ENCODE measurements around the gene NELFCD.

DNA sequence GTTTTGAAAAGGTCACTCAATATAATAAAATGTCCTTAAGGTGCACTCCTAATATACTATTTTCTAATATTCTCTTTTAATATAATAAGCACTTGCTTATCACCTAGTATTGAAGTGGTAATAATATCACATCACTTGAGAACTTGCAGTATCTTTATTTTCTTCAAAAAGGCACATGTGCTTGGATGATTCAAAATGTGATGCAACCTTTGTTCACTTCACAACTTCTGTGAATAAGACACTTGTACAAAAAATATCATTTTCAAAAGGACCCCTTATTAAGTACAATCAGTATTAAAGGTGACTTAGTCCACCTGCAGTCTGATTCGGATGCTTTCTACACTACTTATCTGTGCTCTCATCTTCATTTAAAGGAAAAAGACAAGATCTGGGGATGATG lies 58.2 kb downstream of the NELFCD start:
- TF ChIP-seq, protein P1, sequence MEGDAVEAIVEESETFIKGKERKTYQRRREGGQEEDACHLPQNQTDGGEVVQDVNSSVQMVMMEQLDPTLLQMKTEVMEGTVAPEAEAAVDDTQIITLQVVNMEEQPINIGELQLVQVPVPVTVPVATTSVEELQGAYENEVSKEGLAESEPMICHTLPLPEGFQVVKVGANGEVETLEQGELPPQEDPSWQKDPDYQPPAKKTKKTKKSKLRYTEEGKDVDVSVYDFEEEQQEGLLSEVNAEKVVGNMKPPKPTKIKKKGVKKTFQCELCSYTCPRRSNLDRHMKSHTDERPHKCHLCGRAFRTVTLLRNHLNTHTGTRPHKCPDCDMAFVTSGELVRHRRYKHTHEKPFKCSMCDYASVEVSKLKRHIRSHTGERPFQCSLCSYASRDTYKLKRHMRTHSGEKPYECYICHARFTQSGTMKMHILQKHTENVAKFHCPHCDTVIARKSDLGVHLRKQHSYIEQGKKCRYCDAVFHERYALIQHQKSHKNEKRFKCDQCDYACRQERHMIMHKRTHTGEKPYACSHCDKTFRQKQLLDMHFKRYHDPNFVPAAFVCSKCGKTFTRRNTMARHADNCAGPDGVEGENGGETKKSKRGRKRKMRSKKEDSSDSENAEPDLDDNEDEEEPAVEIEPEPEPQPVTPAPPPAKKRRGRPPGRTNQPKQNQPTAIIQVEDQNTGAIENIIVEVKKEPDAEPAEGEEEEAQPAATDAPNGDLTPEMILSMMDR (IDR thresholded peaks at IDR 0.05), result no peak
- TF ChIP-seq EZH2 (IDR thresholded peaks at IDR 0.05; ENCODE audit: borderline replicate concordance, insufficient read depth, low read depth, low read length, poor library complexity, severe bottlenecking), result no peak
